C4-2B (cell line): Measurements from ENCODE around the gene ANKH.
"Not testable (repeated sequence)": the region's sequence is repeated elsewhere in the genome, so short reads cannot be mapped to it uniquely, and the experiment has no call there.

ENCODE experiments used
- H3K27ac ChIP-seq: fragments of 450-650 bp; 2 replicates; pipeline ENCODE4 v1.5.1; 2017
- CTCF ChIP-seq: fragments of 450-650 bp; conservative IDR thresholded peaks from 2 replicates; pipeline ENCODE4 v1.5.1; 2017; ENCODE audit warnings: mild to moderate bottlenecking
- ZFX ChIP-seq: fragments of 450-650 bp; IDR thresholded peaks from 2 replicates; pipeline ENCODE4 v1.6.1; 2017

The ANKH gene

GRCh38 chr5:14852779-14853178, 18.8 kb downstream of the ANKH start:
- H3K27ac ChIP-seq, result no peak overlapping the region
- TF ChIP-seq CTCF (no peak), ZFX (no peak)

GRCh38 chr5:14851999-14852526, 19.5 kb downstream of the ANKH start:
- TF ChIP-seq CTCF, result no peak
- no peak for TF ChIP-seq ZFX
- H3K27ac ChIP-seq, result no peak overlapping the region

GRCh38 chr5:14851597-14851996, 20.0 kb downstream of the ANKH start:
- no peak for TF ChIP-seq CTCF
- TF ChIP-seq ZFX, result no peak
- H3K27ac ChIP-seq, result no peak overlapping the region

- no peak for TF ChIP-seq CTCF
- no peak for TF ChIP-seq ZFX
Measured at GRCh38 chr5:14851050-14851419, 20.5 kb downstream of the ANKH start.

GRCh38 chr5:14850419-14851049, 21.0 kb downstream of the ANKH start:
- no peak overlapping the region for H3K27ac ChIP-seq
- TF ChIP-seq CTCF, result no peak
- no peak for TF ChIP-seq ZFX

More at GRCh38 chr5:14851050-14851419, 20.5 kb downstream of the ANKH start:
- H3K27ac ChIP-seq, result no peak overlapping the region

- TF ChIP-seq CTCF (no peak), ZFX (no peak)
- H3K27ac ChIP-seq, result no peak overlapping the region
Measured at GRCh38 chr5:14849516-14850294, 21.9 kb downstream of the ANKH start.

- not testable (repeated sequence) for H3K27ac ChIP-seq
Measured at GRCh38 chr5:14848942-14849341, 22.6 kb downstream of the ANKH start.
